NOMO-1 (cell line): ENCODE measurements around the gene ARL6IP5.

ENCODE experiments used
- DNase-seq, 2 experiments: peaks; one replicate each; lab custom pipeline; 2025; ENCODE audit not compliant: unreplicated experiment in 2 of 2; lab: John Stamatoyannopoulos, UW

The ARL6IP5 gene

DNA sequence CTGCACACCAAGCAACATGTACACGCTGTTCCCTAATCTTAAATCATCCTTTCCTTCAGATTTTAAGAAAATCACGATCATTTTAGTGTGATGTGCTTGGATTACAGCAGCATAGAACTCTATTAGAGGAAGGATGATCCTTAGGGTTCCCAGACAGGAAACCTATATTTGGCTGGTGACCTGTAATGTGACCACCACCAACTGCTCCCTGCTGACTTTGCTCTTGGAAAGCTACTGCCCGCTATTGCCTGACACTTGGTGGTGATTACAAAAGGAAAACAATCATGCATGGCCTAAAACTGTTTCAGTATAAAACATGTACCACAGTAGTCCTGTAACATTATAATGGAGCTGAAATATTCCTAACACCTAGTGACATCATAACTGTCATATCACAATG lies 64.8 kb downstream of the ARL6IP5 start:
- DNase-seq: no peak
